GM12878 (cell line): ENCODE measurements around the gene HSD11B1L. TPM values are rescaled to one million over a fixed set of nuclear protein-coding genes. Genes with fewer than 3 reads are reported as not detected.

Experiments used
- ATAC-seq: fragments of 200-7000 bp; cut with Tn5 transposase; 3 replicates; pipeline ENCODE4 v1.9.1; 2020; ENCODE audit warnings: mild to moderate bottlenecking, moderate library complexity
- BruUV-seq: library from RNA; stranded (reverse); fragments of 400-500 nt; replicated peaks from 2 replicates; lab custom pipeline; 2021; lab: Mats Ljungman, UMichigan
- CTCF ChIA-PET: fragments of 300-600 bp; sonication (Branson Sonifier 250); formaldehyde crosslinking; extraction: SDS; loops from one replicate; lab custom pipeline; 2021; ENCODE audit warnings: inconsistent platforms; lab: Yijun Ruan, JAX
- POLR2A ChIA-PET: fragments of 350-600 bp; formaldehyde crosslinking; extraction: SDS; loops from one replicate; lab custom pipeline; 2021; ENCODE audit warnings: inconsistent platforms; lab: Charles Lee
- RAD21 ChIA-PET: fragments of 300-600 bp; sonication (Branson Sonifier 250); formaldehyde crosslinking; loops from one replicate; lab custom pipeline; 2023; ENCODE audit warnings: antibody characterized with exemption; ENCODE audit not compliant: unreplicated experiment; lab: Charles Lee
- SMC1A ChIA-PET: fragments of 300-600 bp; sonication (Branson Sonifier 250); formaldehyde crosslinking; loops from one replicate; lab custom pipeline; 2023; ENCODE audit not compliant: unreplicated experiment, uncharacterized antibody; lab: Charles Lee
- DNase-seq: peaks from one replicate; pipeline ENCODE4 v3.0.0-alpha.2; 2011; ENCODE audit warnings: low read depth, low spot score
- FAIRE-seq: peaks from 3 replicates; lab custom pipeline; 2011; peaks lifted over from hg19 to GRCh38; lab: Jason Lieb, UNC
- H2AFZ ChIP-seq: 2 replicates; pipeline ENCODE4 v1.6.0; 2011; ENCODE audit warnings: low read depth, low read length, control low read depth; ENCODE audit not compliant: control insufficient read depth
- H3K27ac ChIP-seq: 2 replicates; pipeline ENCODE4 v1.5.1; 2011; ENCODE audit warnings: control low read depth; ENCODE audit not compliant: control insufficient read depth, insufficient read depth
- H3K27me3 ChIP-seq, 2 experiments: replicated peaks in 1 of 2; 2 replicates each; pipeline versions ENCODE4 v1.6.0 to v1.6.1; 2011; ENCODE audit warnings: low read length in 1 of 2; ENCODE audit not compliant: control insufficient read depth in 2 of 2, insufficient read depth in 2 of 2
- H3K36me3 ChIP-seq, 2 experiments: 2 replicates each; pipeline ENCODE4 v1.5.1; 2011; ENCODE audit warnings: low read length in 1 of 2; ENCODE audit not compliant: control insufficient read depth in 2 of 2, insufficient read depth in 2 of 2
- H3K4me1 ChIP-seq: 2 replicates; pipeline ENCODE4 v1.6.1; 2011; ENCODE audit warnings: mild to moderate bottlenecking, low read length, moderate library complexity, mixed read lengths; ENCODE audit not compliant: control insufficient read depth, insufficient read depth
- H3K4me2 ChIP-seq: 2 replicates; pipeline ENCODE4 v1.6.0; 2011; ENCODE audit warnings: control low read depth; ENCODE audit not compliant: control insufficient read depth, insufficient read depth
- H3K4me3 ChIP-seq: fragments of 200-600 bp; sonication (generic); 2 replicates; pipeline ENCODE4 v1.5.1; 2016
- H3K79me2 ChIP-seq: 2 replicates; pipeline ENCODE4 v1.6.0; 2011; ENCODE audit warnings: low read length; ENCODE audit not compliant: control insufficient read depth, insufficient read depth
- H3K9ac ChIP-seq: 2 replicates; pipeline ENCODE4 v1.8.0; 2011; ENCODE audit warnings: low read length, control low read depth, mixed read lengths; ENCODE audit not compliant: control insufficient read depth, insufficient read depth
- H3K9me3 ChIP-seq: replicated peaks from 3 replicates; pipeline ENCODE4 v1.5.1; 2011; ENCODE audit warnings: mild to moderate bottlenecking, low read length; ENCODE audit not compliant: control insufficient read depth, insufficient read depth
- H4K20me1 ChIP-seq: 2 replicates; pipeline ENCODE4 v1.6.0; 2011; ENCODE audit not compliant: control insufficient read depth, insufficient read depth
- IRF5 ChIP-seq: fragments of 450-650 bp; IDR thresholded peaks from 2 replicates; pipeline ENCODE4 v1.6.1; 2017; ENCODE audit warnings: borderline replicate concordance
- PRDM15 ChIP-seq: fragments of 450-650 bp; formaldehyde crosslinking; IDR thresholded peaks from 2 replicates; pipeline ENCODE4 v1.4.0; 2020; ENCODE audit warnings: mild to moderate bottlenecking, moderate library complexity
- TCF3 ChIP-seq: IDR thresholded peaks from 2 replicates; pipeline ENCODE4 v1.6.1; 2012; ENCODE audit warnings: low read depth, mild to moderate bottlenecking, low read length, borderline replicate concordance; ENCODE audit not compliant: insufficient read depth
- ZNF274 ChIP-seq: IDR thresholded peaks from one replicate; pipeline ENCODE4 v1.8.0; 2011; ENCODE audit not compliant: insufficient read length, insufficient read depth
- WGBS: methylation state at CpG from one replicate; pipeline ENCODE4 v1.1.6; 2016; ENCODE audit warnings: low lambda C conversion rate; ENCODE audit not compliant: insufficient replicate concordance, insufficient coverage; ENCODE audit errors: missing lambda C conversion rate; 5-methylcytosine and 5-hydroxymethylcytosine counted together
- in situ Hi-C: fragments of 300-500 bp; cut with MboI; formaldehyde crosslinking; loops from 9 replicates; pipeline ENCODE4 v1.14.3; 2018; ENCODE audit warnings: mixed read lengths
- intact Hi-C: fragments of 100-400 bp; cut with micrococcal nuclease; formaldehyde crosslinking; loops from one replicate; pipeline ENCODE4 v1.14.2; 2022; ENCODE audit not compliant: unreplicated experiment
- polyA plus RNA-seq, 11 experiments: library from polyadenylated mRNA; depleted of rRNA in 4 of 11; unstranded in 6 of 11; stranded (reverse) in 5 of 11; fragments of >200 nt; fragmentation: Nextera tagmentation in 4 of 11; fragmentation: Illumina TruSeq in 1 of 11; extraction: Ambion mirVana in 4 of 11; extraction: Trizol in 1 of 11; gene quantifications; 1 replicate in 1 of 11; 2 replicates in 10 of 11; pipeline versions ENCODE4 v1.2.1 to v1.2.3, GENCODE V29; 2011 to 2016; ENCODE audit warnings: inconsistent platforms in 2 of 11, missing spikeins in 2 of 11, low read depth in 1 of 11
- total RNA-seq, 4 experiments: library from RNA; depleted of rRNA in 3 of 4; stranded (reverse); fragments of >200 nt in 3 of 4; fragmentation: Illumina TruSeq in 1 of 4; extraction: Trizol in 1 of 4; gene quantifications; 2 replicates each; pipeline versions ENCODE4 v1.2.1 to v1.2.3, GENCODE V29; 2013 to 2021

HSD11B1L gene
- total and polyA plus RNA-seq, 10 of the 15 experiments (the other 5 are each of a cell fraction or from before 2014, with no cell fraction given), result 0.29 to 1.8 (median 1.1) TPM; not detected in 1

GRCh38 chr19:5714816-5715215 is 34.0 kb downstream of the HSD11B1L start:
- intact Hi-C loops, result no loop called here
- peaks cover 20 to 26% of the 10 kb centered on the region in 2 experiments; a peak in 3 of 4 replicates for H3K36me3 ChIP-seq
- FAIRE-seq, result no peak
- H3K27me3 ChIP-seq, result no peaks in the 10 kb centered on the region
- CTCF ChIA-PET, result interaction anchor here (1.0 to 1.5 kb wide), 2 partner anchors 28 to 89 kb away, joined by 3 to 5 read pairs; no protein-coding TSS in a partner anchor
- TF ChIP-seq PRDM15 (CRISPR knock-in tag) (no peak), ZNF274 (no peak), IRF5 (no peak), TCF3 (no peak)
- TF ChIP-seq, all 136 proteins: peak for 0
- ChIA-PET RAD21 (interaction anchor here (0.7 kb wide), 1 partner anchor 1830 kb away, joined by 4 read pairs; no protein-coding TSS in a partner anchor), SMC1A (no interaction called here), POLR2A (interaction anchor here (0.6 to 1.2 kb wide), 4 partner anchors 11 to 267 kb away, joined by 3 to 7 read pairs (median 3); no protein-coding TSS in a partner anchor)
- ATAC-seq (no peak), DNase-seq (no peak)
- Histone ChIP-seq H3K4me2 (no peak overlapping the region), H3K4me1 (peaks cover 4% of the 10 kb centered on the region), H3K4me3 (no peak overlapping the region), H4K20me1 (0 out of 2 replicates have a peak, but pooled peaks cover 3% of the 10 kb centered on the region), H3K79me2 (peaks cover 45% of the 10 kb centered on the region), H3K9me3 (no peaks in the 10 kb centered on the region), H2AFZ (no peak overlapping the region), H3K9ac (no peak overlapping the region), H3K27ac (no peak overlapping the region)
- in situ Hi-C loops, result no loop called here
- BruUV-seq, result no TSS peak
- WGBS, result 90% methylated on average over 8 of the region's 10 CpGs
